CD4-positive, alpha-beta T cell treated with Interleukin-10 for 1 hour (primary cell): Measurements from ENCODE around the gene RFPL4A.

ENCODE experiments used
- DNase-seq: peaks from one replicate; pipeline ENCODE4 v3.0.0-alpha.2; 2020

Gene RFPL4A

GRCh38 chr19:55809381-55810058 is 50.6 kb downstream of the RFPL4A start:
- peak; percentile 26 for DNase-seq

- DNase-seq, result no peak
These were observed 52.4 kb downstream of the RFPL4A start for GRCh38 chr19:55811340-55811739.

GRCh38 chr19:55812449-55812848 is 53.6 kb downstream of the RFPL4A start:
- DNase-seq, result no peak
